SHP77 treated with DMSO at 0.1 percent for 48 hours (cell line): Measurements from ENCODE around the gene AMIGO3.
"Not testable (repeated sequence)": the region's sequence is repeated elsewhere in the genome, so short reads cannot be mapped to it uniquely, and the experiment has no call there.

ENCODE experiments used
- DNase-seq: peaks from one replicate; lab custom pipeline; 2025; lab: John Stamatoyannopoulos, UW

The AMIGO3 gene, protein sequence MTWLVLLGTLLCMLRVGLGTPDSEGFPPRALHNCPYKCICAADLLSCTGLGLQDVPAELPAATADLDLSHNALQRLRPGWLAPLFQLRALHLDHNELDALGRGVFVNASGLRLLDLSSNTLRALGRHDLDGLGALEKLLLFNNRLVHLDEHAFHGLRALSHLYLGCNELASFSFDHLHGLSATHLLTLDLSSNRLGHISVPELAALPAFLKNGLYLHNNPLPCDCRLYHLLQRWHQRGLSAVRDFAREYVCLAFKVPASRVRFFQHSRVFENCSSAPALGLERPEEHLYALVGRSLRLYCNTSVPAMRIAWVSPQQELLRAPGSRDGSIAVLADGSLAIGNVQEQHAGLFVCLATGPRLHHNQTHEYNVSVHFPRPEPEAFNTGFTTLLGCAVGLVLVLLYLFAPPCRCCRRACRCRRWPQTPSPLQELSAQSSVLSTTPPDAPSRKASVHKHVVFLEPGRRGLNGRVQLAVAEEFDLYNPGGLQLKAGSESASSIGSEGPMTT

DNA sequence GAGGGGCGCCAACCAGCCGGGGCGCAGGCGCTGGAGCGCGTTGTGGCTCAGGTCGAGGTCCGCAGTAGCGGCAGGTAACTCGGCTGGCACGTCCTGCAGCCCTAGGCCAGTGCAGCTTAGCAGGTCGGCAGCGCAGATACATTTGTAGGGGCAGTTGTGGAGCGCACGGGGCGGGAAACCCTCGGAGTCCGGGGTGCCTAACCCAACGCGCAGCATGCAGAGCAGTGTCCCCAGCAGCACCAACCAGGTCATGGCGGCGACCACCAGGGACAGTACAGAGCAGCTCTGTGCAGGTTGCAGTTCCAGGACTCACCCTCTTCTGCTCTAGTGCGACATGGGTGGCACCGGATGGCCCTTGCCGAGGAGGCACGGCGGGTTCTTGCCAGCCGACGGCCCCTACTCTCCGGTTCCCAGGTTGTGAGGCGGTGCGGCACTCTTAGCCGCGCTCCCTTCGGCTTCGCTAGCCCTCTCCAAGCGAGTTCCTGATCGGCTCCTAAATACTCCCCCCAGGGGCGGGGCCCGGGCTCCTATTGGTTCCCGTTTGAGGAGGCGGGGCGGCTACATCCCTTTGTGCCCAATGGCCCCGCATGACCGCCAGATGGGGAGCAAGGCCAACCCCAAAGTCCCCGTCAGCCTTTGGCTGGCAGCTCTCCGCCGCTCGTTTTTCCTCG lies at the start of gene AMIGO3:
Gene AMIGO3, minus strand, starts transcription at position 471 of the 671 bp plus-strand sequence. Its CDS starts 219 bp downstream, at position 252.
- peak; percentile 59 for DNase-seq

DNA sequence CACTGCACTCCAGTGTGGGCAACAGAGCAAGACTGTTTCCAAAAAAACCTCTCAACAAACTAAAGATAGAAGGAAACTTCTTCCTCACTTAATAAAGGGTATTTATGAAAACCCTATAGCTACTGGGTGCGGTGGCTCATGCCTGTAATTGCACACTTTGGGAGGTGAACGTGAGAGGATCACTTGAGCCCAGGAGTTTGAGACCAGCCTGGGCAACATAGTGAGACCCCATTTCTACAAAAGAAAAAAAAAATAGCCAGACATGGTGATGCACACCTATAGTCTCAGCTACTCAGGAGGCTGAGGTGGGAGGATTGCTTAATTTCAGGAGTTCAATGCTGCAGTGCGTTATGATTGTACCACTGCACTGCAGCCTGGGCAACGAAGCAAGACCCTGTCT lies 44.5 kb upstream of the AMIGO3 start:
- no peak for DNase-seq

DNA sequence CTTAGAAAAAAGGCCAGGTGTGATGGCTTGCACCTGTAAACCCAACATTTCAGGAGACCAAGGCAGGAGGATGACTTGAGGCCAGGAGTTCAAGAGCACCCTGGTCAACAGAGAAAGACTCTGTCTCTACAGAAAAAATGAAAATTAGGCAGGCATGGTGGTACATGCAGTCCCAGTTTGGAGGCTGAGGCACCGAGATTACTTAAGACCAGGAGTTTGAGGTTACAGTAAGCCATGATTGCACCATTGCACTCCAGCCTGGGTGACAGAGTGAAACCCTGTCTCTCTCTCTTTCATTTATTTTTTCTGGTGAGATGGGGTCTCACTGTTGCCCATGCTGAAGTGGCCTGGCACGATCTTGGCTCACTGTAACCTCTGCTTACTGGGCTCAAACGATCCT lies 42.2 kb upstream of the AMIGO3 start:
- DNase-seq, result no peak

DNA sequence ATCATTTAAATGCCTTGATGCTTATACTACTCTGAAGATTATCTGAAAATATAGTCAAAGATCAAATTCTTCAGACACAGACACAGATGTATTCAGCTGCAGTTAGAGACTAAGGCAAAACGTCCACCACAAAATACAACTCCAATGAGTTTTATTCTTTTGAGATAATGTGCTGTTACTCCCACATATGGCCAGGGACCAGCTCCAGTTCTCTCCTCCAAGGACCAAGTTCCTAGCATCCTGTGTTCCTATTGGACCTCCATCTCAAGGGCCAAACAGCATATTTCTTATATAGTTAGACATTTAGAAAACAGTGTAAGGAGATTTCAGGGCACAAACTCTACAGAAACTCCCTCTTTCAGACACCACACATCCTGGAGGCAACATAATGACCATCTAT lies 39.7 kb upstream of the AMIGO3 start:
- DNase-seq, result no peak

DNA sequence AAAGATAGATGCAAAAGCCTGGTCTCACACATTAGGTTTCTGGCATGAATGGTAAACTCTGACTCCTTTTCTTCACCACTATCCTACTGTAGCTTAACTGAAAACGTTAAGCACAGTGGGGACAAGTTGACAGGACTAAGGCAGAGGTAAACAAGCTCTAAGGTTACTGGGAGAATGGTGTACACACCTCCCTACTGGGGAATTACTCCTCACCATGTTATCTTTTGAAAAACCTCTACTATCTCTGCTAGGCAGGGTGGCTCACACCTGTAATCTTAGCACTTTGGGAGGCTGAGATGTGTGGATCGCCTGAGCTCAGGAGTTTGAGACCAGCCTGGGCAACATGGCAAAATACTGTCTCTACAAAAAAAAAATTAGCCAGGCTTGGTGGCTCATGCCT lies 37.7 kb upstream of the AMIGO3 start:
- no peak for DNase-seq

DNA sequence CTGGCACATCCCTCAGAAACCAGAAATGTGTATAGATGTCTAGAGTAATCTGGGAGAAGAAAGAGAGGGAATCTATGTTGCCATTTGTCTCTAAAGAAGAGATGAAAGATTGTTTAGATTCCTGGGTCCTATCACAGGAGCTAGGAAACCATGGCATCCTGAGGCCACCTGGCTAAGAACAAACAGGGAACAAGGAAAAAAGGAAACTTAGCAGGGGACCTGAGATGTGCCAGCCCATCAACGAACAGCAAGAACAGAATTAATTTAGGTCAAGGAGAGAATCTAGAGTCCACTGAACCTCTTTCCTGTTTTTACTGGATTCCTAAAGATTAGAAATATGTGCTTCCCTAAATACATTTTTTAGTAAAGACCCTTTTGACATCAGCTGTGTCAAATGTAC lies 36.6 kb upstream of the AMIGO3 start:
- no peak for DNase-seq

DNA sequence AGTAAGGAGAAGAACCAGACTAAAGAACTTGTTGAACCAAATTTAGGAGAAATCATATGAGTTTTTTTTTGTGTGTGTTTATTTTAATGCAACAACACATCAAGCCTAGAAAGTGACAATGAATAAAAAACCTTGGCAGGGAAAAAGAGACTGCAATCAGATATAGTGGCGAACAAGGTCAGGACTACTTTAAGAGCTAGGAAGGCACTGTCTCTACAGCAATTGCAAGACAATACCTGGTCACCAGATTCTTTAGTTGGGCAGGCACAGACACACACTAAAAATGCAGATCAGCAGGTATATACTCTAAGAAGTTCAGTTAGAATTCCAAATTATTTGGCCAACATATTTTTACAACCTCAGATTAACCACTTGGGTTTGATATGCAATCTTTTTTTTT lies 35.1 kb upstream of the AMIGO3 start:
- no peak for DNase-seq

DNA sequence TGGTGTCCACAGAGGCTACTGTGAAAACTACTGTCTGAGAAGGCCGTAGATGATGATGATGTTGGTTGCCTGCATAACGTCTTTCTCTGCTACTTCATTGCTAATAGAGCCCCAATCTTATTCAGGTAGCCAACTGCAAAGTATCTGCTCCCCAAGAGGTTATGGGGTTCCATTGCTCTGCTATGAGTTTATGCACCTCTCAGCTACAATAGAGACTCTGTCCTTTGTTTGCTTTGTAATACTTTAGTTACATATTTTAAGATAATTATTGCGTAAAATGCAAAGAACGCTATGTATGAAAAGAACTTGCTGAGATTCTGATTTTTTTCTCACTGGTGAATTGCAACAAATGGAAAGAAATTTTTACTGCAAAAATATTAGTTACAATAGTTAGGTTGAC lies 32.0 kb upstream of the AMIGO3 start:
- DNase-seq, result no peak

DNA sequence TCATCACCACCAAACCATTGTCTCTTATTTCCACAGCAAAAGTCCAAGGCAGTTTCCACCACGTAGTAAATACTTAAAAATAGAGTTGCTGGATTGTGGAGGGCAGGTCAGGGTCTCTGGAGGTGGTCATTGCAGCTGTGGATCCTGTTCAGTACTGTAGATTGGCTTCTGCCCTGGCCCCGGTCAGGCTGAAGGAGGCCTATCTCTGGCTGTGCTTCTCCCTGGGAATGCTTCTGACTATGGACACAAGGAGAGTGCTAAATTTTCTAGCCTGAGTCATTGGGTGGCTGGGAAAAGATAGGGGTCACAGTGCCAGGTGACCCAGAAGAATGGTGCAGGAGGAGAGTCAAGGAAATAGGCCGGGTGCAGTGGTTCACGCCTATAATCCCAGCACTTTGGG lies 30.6 kb upstream of the AMIGO3 start:
- no peak for DNase-seq

DNA sequence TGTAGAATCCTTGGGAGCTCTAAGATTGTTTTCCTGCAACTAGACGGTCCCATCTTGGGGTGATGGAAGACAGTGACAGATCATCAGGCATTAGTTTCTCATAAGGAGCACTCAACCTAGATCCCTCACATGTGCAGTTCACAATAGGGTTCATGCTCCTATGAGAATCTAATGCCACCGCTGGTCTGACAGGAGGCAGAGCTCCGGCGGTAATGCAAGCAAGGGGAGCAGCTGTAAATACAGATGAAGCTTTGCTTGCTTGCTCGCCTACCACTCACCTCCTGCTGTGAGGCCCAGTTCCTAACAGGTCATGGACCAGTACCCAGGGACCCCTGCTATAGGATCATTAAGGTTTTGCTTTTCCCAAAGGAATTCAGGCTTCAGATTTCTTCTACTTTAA lies 29.4 kb upstream of the AMIGO3 start:
- DNase-seq, result not testable (repeated sequence)

DNA sequence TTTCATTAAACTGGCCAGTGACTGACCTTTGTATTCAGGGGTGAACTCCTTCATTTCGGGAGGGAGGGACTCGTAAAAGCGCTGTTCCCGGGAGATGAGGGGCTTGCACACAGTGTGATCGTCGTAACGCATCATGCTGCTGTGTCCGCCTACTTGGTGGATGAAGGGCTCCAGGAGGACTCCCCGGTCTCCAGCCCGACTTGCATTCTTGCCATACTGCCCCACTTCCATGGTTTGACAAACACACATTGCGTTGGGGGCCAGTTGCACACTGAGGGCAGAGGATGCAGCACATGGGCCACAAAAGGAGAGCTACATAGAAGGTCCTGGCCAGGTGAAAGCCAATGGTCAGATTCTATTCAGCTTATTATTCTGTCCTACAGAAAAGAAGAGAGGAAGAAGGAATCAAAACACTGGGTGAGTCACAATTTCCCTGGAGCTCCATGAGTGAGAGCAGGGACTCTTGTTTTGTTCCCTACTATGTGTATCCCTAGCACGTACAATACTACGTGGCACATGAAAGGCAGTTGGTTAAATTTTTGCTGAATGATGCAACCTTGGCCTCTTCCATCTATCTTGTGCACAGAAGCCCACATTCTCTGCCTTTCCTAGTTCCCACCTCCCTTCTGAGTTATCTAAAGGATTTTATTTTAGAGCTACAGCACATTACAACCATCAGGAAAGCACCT lies 28.5 kb upstream of the AMIGO3 start:
- no peak for DNase-seq

DNA sequence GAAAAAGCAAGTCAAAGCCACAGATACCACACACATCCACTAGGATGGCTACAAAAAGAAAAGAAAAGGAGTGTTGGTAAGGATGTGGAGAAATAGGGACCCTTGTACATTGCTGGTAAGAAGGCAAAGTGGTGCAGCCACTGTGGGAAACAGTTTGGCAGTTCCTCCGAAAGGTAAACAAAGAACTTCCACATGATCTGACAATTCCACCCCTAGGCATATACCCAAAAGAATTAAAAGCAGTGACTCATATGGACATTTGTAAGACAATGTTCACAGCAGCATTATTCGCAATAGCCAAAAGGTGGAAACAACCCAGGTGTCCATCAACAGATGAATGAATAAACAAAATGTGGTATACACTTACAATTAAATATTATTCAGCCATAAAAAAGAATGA lies 26.5 kb upstream of the AMIGO3 start:
- no peak for DNase-seq

DNA sequence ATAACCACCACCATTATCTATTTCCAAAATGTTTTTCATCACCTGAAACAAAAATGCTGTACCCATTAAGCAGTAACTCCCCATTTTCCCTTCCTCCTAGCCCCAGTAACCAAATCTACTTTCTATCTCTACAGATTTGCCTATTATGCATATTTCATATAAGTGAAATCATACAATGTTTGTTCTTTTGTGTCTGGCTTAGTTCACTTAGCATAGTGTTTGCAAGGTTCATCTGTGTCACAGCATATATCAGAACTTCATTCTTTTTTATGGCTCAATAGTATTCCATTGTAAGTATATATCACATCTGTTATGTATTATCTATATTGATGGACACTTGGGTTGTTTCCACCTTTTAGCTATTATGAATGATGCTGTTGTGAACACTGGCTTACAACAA lies 20.9 kb upstream of the AMIGO3 start:
- no peak for DNase-seq

DNA sequence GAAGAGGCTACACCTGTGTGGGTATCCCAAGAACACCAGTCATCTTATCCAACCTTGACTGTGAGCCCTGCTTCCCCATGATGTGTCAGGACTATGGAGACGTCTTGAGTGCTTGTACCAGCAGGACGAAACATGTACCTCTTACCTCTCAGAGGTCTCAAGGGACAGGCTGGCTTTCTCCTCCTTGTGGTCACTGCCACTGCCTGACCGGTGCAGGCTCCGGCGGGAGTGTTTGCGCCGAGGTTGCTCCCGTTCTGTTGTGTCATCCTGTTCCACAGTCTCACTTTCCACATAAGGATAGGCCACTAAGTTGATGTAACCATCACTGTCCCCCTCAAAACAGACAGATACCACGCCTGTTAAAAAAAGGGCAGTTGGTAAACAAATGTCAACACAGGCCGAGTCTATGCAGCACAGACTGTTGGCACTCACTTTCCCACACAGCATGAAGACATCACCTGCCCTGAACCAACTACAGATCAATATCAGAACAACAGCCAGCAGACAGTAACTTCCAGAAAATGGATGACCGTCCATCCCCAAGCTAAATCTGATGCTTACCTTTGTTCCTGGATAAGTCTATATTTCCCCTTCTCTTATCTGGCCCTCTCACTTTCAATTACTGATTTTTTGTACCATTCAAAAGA lies 18.7 kb upstream of the AMIGO3 start:
- DNase-seq, result no peak

DNA sequence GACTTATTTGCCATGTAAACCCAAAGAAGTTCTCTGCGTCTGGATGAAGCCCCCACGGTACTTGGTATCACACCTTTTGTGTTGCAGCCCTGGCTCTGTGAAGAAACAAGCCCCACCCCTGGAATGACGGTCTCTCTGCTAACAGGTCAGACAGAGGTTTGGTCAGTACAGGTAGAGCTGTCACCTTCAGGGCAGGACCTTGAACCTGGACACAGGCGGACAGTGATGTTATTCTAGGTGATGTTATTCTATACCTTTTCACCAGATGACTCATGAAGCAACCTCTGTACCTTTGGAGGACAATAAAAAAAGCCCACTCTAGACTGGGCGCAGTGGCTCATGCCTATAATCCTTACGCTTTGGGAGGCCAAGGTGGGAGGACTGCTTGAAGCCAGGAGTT lies 15.3 kb upstream of the AMIGO3 start:
- no peak for DNase-seq

DNA sequence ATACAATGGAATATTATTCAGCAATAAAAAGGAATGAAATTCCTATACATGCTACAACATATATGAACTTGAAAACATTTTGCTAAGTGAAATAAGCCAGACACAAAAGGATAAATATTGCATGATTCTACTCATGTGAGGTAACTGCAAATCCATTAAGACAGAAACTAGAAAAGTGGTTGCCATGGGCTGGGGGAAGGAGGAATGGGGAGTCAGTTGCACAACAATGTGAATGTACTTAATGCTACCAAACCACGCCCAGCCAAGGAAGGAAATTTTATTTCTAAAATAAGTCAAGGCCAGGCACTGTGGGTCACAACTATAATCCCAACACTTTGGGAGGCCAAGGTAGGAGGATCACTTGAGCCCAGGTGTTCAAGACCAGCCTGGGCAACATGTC lies 14.1 kb upstream of the AMIGO3 start:
- DNase-seq, result no peak

DNA sequence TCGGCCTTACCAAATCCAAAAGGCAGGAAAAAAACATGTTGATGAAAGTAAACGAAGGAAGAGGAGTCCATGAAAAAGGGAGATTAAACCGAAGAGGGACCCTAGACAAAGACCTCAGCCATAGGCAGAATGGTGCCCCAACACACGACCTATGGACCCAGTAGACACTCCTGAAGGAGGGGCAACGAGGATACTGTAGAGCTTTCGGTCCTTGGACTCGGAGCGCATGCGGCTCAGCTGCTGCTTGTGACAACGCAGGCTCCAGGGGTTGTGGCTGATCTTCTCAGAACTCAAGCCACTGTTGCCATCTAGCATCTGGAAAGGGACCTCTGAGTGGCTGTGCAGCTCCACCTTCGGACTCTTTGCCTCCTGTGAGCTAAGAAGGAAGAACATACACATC lies 13.1 kb upstream of the AMIGO3 start:
- no peak for DNase-seq

DNA sequence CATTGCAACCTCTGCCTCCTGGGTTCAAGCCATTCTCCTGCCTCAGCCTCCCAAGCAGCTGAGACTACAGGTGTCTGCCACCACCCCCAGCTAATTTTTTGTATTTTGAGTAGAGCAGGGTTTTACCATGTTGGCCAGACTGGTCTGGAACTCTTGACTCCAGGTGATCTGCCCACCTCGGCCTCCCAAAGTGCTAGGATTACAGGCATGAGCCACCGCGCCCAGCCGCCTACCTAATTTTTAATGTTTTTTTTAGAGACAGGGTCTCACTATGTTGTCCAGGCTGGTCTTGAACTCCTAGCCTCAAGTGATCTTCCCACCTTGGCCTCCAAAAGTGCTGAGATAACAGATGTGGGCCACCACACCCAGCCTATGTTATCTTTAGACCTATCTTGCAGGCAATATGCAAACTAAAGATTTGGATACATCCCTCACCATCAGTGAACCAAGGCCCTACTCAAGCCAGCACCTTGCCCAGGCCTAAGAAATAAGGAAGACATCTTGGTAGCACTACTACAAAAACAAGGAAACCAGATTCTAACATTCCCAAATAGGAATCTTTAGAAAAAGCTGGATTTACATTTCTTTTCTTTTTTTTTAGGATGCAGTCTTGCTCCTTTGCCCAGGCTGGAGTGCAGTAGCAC lies 10.6 kb upstream of the AMIGO3 start:
- no peak for DNase-seq

DNA sequence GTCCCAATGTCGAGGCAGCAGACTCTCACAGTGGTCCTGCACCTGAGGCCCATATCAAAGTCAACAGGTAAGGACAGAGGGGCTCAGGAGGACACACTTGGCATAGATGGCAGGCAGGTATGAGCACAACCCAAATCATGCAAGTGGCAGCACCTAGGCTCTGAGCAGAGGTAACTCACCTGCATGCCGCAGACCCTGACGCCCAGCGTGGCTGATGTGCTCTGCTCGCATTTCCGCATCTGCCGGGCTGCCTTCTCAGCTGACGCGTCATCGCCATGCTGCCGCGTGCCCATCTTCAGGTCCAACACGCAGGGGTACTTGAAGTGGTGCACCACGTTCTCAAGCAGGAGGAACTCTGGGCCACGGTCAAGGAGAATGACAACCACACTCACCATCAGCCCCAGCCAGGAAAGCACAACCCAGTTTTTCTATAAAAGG lies 8.5 kb upstream of the AMIGO3 start:
- no peak for DNase-seq

DNA sequence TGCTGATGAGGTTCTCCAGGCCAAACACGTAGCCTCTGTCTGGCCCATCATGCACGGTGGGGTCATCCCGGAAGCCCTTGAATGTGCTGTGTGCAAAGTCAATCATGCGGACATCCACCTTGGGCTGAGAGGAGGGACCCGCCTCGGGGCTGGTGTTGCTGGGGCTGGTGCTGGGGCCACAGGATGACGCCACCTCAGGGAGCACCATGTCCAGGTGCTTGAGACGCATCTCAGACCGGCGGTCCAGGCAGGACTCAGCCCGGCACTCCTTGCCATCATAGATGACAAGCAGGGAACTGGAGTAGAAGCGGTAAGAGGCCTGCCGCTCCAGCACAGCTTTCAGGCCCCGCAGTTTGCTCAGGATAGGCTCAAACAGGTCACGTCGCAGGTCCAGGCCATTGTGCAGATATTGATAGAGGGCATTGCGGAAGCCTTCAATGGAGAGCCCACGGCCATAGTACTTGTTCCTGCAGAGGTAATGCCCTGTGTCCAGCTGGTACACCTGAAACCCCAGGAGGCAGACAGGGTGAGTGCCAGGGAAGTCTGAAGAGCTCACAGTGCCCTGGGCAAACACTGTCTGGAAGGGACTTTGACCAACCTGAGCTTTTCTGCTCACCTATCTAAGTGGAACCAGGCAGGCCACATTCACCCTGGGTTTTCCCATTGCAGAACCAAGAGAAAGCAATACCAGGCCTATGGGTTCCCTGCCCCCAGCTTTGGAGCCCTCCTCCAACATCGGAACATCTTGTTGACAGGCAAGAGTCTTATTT lies 7.9 kb upstream of the AMIGO3 start:
- DNase-seq, result no peak
